ENCODE measurements around the gene PPFIA2.
A peak's percentile ranks its signal among the peaks of the same experiment; 100 is the strongest.

PPFIA2 gene

DNA sequence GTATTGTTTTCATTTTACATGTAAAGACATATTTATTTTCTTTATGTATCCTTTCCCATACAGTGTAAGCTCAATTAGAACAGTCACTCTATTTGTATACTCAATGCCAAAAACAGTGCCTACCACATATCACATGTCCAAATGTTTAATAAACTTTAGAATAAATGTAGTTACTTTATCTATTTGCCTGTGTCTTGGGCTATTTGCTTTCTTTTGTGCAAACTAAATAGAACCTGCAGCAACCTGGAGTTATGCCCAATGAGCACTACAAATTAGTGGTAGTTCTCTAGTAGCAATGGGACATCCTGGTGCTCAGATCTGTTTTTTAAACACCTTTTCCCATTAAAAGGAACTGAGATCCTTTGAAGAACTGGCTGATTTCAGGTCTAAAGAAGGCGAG is 186.7 kb downstream of the PPFIA2 start:
- DNase-seq (ENCODE audit: low read depth) = peak; percentile 99
- 0 out of 2 replicates have a peak overlapping the region, but pooled peaks have one; percentile 11 for H3K4me3 ChIP-seq (ENCODE audit: low read depth, low read length)
- TF ChIP-seq, protein P1, sequence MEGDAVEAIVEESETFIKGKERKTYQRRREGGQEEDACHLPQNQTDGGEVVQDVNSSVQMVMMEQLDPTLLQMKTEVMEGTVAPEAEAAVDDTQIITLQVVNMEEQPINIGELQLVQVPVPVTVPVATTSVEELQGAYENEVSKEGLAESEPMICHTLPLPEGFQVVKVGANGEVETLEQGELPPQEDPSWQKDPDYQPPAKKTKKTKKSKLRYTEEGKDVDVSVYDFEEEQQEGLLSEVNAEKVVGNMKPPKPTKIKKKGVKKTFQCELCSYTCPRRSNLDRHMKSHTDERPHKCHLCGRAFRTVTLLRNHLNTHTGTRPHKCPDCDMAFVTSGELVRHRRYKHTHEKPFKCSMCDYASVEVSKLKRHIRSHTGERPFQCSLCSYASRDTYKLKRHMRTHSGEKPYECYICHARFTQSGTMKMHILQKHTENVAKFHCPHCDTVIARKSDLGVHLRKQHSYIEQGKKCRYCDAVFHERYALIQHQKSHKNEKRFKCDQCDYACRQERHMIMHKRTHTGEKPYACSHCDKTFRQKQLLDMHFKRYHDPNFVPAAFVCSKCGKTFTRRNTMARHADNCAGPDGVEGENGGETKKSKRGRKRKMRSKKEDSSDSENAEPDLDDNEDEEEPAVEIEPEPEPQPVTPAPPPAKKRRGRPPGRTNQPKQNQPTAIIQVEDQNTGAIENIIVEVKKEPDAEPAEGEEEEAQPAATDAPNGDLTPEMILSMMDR (IDR thresholded peaks at IDR 0.05; ENCODE audit: control insufficient read depth, extremely low read depth, insufficient read depth) = no peak

DNA sequence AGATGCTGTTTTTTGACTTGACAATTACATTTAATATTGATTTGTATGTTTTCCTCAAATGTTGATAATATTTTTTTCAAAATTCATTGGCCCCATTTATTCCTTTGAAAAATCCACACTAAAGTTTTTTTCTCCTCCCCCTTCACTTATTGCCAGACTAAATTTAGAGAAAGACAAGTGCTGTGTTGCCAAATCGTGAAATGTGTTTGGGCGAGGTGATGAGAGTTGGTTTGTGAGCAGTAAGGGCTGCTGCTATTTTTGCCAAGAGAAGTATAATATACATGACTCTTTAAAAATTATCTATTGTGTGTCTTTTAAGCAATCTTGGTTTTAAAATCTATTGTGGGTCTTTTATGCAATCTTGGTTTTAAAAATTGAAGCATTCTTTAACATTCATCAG is 188.9 kb downstream of the PPFIA2 start:
- TF ChIP-seq, protein P1 (IDR thresholded peaks at IDR 0.05; ENCODE audit: control insufficient read depth, extremely low read depth, insufficient read depth) = no peak
- no peak for DNase-seq (ENCODE audit: low read depth)
- H3K4me3 ChIP-seq (ENCODE audit: low read depth, low read length) = peak overlapping the region; percentile 25

DNA sequence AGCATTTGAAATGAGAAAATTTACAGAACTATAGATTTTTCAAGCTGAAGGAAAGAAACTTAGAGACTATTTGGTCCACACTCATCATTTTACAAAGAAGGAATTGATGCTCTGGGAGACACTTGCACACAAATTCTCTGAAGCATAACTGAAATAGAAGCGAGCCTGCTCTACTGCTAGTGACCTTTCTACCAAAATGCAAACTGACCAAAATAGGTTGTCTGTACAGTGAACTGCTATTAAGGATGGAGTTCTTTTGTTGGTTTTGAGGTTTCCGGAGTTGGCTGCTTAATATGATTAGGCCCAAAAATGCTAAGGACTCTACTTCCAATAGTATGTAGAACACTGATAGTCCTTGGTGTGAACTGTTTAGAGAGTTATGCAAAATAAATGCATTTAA is 194.9 kb downstream of the PPFIA2 start:
- no peak for DNase-seq (ENCODE audit: low read depth)
- peak overlapping the region; percentile 55 for H3K4me3 ChIP-seq (ENCODE audit: low read depth, low read length)
- TF ChIP-seq, protein P1 (IDR thresholded peaks at IDR 0.05; ENCODE audit: control insufficient read depth, extremely low read depth, insufficient read depth) = no peak

DNA sequence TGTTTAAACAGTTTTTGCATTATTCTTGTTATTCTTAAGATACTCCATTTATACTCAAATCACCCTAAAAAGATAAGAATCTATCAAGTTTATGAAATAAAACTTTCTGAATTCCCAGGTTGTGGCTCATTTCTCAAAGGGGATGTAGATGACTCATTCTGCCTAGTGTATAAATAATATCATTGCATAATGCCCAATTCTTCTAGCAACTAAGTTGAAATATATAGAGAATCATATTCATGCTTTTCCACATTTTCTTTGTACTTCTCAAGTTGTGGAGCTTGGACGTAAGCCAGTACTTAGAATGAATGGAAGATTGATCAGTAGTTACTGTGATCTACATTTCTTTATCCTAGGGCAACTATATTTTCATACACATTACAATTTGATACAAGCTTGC is 201.1 kb downstream of the PPFIA2 start:
- no peak overlapping the region for H3K4me3 ChIP-seq (ENCODE audit: low read depth, low read length)
- TF ChIP-seq, protein P1 (IDR thresholded peaks at IDR 0.05; ENCODE audit: control insufficient read depth, extremely low read depth, insufficient read depth) = no peak
- no peak for DNase-seq (ENCODE audit: low read depth)

DNA sequence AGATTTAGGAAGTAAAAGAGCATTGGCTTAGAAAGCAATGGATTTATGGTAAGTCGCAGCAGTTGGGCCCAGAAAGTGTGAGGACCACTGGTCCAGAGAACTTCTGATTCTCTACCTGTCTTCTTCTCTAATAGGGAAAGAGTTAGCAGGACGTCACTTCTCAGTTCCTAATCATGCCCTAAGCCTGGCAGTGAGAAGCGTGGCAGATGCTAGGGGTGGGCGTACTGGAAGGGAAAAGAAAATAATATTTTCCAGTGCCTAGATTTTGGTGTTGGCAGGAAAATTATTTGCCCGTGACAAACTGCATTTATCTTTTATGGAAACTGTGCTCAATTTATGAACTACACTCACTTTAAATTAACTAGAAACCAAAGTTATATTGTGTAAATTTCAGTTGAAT is 212.3 kb downstream of the PPFIA2 start:
- DNase-seq (ENCODE audit: low read depth) = no peak
- TF ChIP-seq, protein P1 (IDR thresholded peaks at IDR 0.05; ENCODE audit: control insufficient read depth, extremely low read depth, insufficient read depth) = no peak
- H3K4me3 ChIP-seq (ENCODE audit: low read depth, low read length) = no peak overlapping the region

DNA sequence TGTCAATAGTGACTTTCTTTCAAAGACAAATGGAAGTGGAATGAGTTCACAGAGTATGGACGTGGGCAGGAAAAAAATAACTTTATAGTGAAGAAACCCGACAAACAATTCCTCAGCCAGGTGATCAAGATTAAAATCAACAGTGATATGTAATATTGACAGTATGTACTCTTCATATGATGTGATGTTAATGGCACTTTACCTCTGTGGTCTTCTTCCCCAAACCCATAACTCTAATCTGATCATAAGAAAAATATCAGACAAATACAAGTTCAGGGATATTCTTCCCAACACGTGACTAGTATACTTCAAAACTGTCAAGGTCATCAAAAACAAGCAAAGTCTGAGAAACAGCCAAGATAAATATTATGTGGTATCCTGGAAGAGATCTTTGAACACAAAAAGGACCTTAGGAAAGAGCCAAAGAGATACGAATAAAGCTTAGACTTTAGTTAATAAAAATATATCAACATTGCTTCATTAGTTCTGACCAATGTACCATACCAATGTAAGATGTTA is 215.5 kb downstream of the PPFIA2 start:
- H3K4me3 ChIP-seq (ENCODE audit: low read depth, low read length) = no peak overlapping the region
- TF ChIP-seq, protein P1 (IDR thresholded peaks at IDR 0.05; ENCODE audit: control insufficient read depth, extremely low read depth, insufficient read depth) = no peak
- DNase-seq (ENCODE audit: low read depth) = peak; percentile 98

All from LNCaP clone FGC (cell line).